ENCODE measurements around the gene CEPT1.

- no peak for TF ChIP-seq ZFX (IDR thresholded peaks at IDR 0.05)
- no peak for TF ChIP-seq CTCF (conservative IDR thresholded peaks at IDR 0.05)
These were observed 23.5 kb upstream of the CEPT1 start for GRCh38 chr1:111116496-111116895.
